Liver (tissue), 9 donors: ENCODE results near the gene CXCL17. TPM values are rescaled to one million over a fixed set of nuclear protein-coding genes. Genes with fewer than 3 reads are reported as not detected.

Experiments used
- DNase-seq: peaks from one replicate; pipeline ENCODE4 v3.0.0-alpha.2; 2017; ENCODE audit warnings: low spot score
- H3K27ac ChIP-seq, 2 donors: one replicate each; pipeline ENCODE4 v1.7.0; 2013; ENCODE audit warnings: inconsistent platforms in 2 of 2, low read length in 2 of 2, control low read depth in 1 of 2, low read depth in 1 of 2, mild to moderate bottlenecking in 1 of 2
- H3K27me3 ChIP-seq, 4 donors: one replicate each; pipeline versions ENCODE4 v1.6.1 to v1.7.0; 2013; ENCODE audit warnings: low read length in 3 of 4, inconsistent platforms in 1 of 4, mild to moderate bottlenecking in 1 of 4, moderate library complexity in 1 of 4; ENCODE audit not compliant: control insufficient read depth in 4 of 4, insufficient read depth in 4 of 4
- H3K36me3 ChIP-seq, 4 donors: one replicate each; pipeline versions ENCODE4 v1.6.1 to v1.7.0; 2013; ENCODE audit warnings: low read length in 3 of 4, mild to moderate bottlenecking in 3 of 4, low read depth in 1 of 4, moderate library complexity in 1 of 4; ENCODE audit not compliant: control insufficient read depth in 4 of 4, insufficient read depth in 3 of 4
- H3K4me1 ChIP-seq, 4 donors: one replicate each; pipeline versions ENCODE4 v1.6.1 to v1.7.0; 2013; ENCODE audit warnings: low read length in 3 of 4, mild to moderate bottlenecking in 3 of 4, moderate library complexity in 1 of 4; ENCODE audit not compliant: control insufficient read depth in 4 of 4, insufficient read depth in 4 of 4
- H3K4me3 ChIP-seq, 3 donors: one replicate each; pipeline versions ENCODE4 v1.6.1 to v1.7.0; 2013; ENCODE audit warnings: low read length in 3 of 3, control low read depth in 1 of 3, low read depth in 1 of 3, mild to moderate bottlenecking in 1 of 3
- H3K9ac ChIP-seq, 2 donors: one replicate each; pipeline ENCODE4 v1.7.0; 2013; ENCODE audit warnings: low read length in 2 of 2, mild to moderate bottlenecking in 2 of 2, moderate library complexity in 2 of 2, control low read depth in 1 of 2, low read depth in 1 of 2
- H3K9me3 ChIP-seq, 4 donors: one replicate each; pipeline versions ENCODE4 v1.6.1 to v1.7.0; 2013; ENCODE audit warnings: low read length in 3 of 4; ENCODE audit not compliant: control insufficient read depth in 4 of 4
- ATF3 ChIP-seq: IDR thresholded peaks from 2 replicates; pipeline ENCODE4 v1.6.1; 2016; ENCODE audit warnings: antibody characterized with exemption
- EGR1 ChIP-seq, 2 donors: IDR thresholded peaks; 2 replicates each; pipeline ENCODE4 v1.6.1; 2016 to 2018; ENCODE audit warnings: antibody characterized with exemption in 2 of 2, low read depth in 2 of 2
- FOXA1 ChIP-seq: IDR thresholded peaks from 2 replicates; pipeline ENCODE4 v1.6.1; 2016; ENCODE audit warnings: antibody characterized with exemption
- FOXA2 ChIP-seq: IDR thresholded peaks from 2 replicates; pipeline ENCODE4 v1.6.1; 2016; ENCODE audit warnings: antibody characterized with exemption
- GABPA ChIP-seq, 2 donors: IDR thresholded peaks in 1 of 2; conservative IDR thresholded peaks in 1 of 2; 2 replicates each; pipeline ENCODE4 v1.6.1; 2016; ENCODE audit warnings: antibody characterized with exemption in 2 of 2, mild to moderate bottlenecking in 1 of 2, moderate library complexity in 1 of 2
- HNF4A ChIP-seq, 2 donors: conservative IDR thresholded peaks; 2 replicates each; pipeline ENCODE4 v1.6.1; 2016; ENCODE audit warnings: antibody characterized with exemption in 2 of 2, mild to moderate bottlenecking in 2 of 2
- JUND ChIP-seq, 2 donors: IDR thresholded peaks; 2 replicates each; pipeline ENCODE4 v1.6.1; 2016; ENCODE audit warnings: antibody characterized with exemption in 2 of 2
- RAD21 ChIP-seq, 2 donors: IDR thresholded peaks; 2 replicates each; pipeline ENCODE4 v1.6.1; 2016; ENCODE audit warnings: antibody characterized with exemption in 2 of 2, mild to moderate bottlenecking in 2 of 2
- RXRA ChIP-seq, 2 donors: IDR thresholded peaks; 2 replicates each; pipeline ENCODE4 v1.6.1; 2017 to 2018; ENCODE audit warnings: antibody characterized with exemption in 2 of 2, mild to moderate bottlenecking in 1 of 2
- SP1 ChIP-seq: IDR thresholded peaks from 2 replicates; pipeline ENCODE4 v1.6.1; 2018; ENCODE audit warnings: antibody characterized with exemption, mild to moderate bottlenecking
- TAF1 ChIP-seq: conservative IDR thresholded peaks from 2 replicates; pipeline ENCODE4 v1.6.1; 2016; ENCODE audit warnings: antibody characterized with exemption, mild to moderate bottlenecking
- YY1 ChIP-seq: IDR thresholded peaks from 2 replicates; pipeline ENCODE4 v1.6.1; 2016; ENCODE audit warnings: antibody characterized with exemption, mild to moderate bottlenecking
- WGBS: extraction: QIAGEN DNeasy Blood & Tissue Kit; methylation state at CpG from one replicate; pipeline ENCODE4 v1.1.7; 2013; 5-methylcytosine and 5-hydroxymethylcytosine counted together
- polyA plus RNA-seq, 2 donors: library from polyadenylated mRNA; stranded (reverse) in 1 of 2; unstranded in 1 of 2; fragments of 200-250 nt in 1 of 2; fragments of >200 nt in 1 of 2; fragmentation: Nextera tagmentation in 1 of 2; extraction: Ambion mirVana in 1 of 2; gene quantifications; one replicate each; pipeline versions ENCODE4 v1.2.1 to v1.2.3, GENCODE V29; 2013 to 2015
- total RNA-seq, 2 donors: library from RNA; depleted of rRNA; stranded (reverse); fragments of >200 nt; gene quantifications; one replicate each; pipeline ENCODE4 v1.2.3, GENCODE V29; 2014
- TF ChIP-seq, protein P1 (sequence below): IDR thresholded peaks from 2 replicates; pipeline ENCODE4 v1.6.1; 2016; ENCODE audit warnings: antibody characterized with exemption
- donor health status: healthy.
- donor health status: healthy.
- donor health status: healthy.
- donor health status: healthy.
- donor health status: healthy.

CXCL17 gene
- total and polyA plus RNA-seq, 4 donors: 0.10 to 0.93 TPM; not detected in 2

- no peak for TF ChIP-seq JUND (IDR thresholded peaks at IDR 0.05)
- TF ChIP-seq RXRA (IDR thresholded peaks at IDR 0.05): no peak
- TF ChIP-seq RAD21 (IDR thresholded peaks at IDR 0.05): no peak
- TF ChIP-seq YY1: no peak
- TF ChIP-seq, protein P1, sequence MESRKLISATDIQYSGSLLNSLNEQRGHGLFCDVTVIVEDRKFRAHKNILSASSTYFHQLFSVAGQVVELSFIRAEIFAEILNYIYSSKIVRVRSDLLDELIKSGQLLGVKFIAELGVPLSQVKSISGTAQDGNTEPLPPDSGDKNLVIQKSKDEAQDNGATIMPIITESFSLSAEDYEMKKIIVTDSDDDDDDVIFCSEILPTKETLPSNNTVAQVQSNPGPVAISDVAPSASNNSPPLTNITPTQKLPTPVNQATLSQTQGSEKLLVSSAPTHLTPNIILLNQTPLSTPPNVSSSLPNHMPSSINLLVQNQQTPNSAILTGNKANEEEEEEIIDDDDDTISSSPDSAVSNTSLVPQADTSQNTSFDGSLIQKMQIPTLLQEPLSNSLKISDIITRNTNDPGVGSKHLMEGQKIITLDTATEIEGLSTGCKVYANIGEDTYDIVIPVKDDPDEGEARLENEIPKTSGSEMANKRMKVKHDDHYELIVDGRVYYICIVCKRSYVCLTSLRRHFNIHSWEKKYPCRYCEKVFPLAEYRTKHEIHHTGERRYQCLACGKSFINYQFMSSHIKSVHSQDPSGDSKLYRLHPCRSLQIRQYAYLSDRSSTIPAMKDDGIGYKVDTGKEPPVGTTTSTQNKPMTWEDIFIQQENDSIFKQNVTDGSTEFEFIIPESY: no peak
- no peak for TF ChIP-seq EGR1 (IDR thresholded peaks at IDR 0.05; ENCODE audit: low read depth in 2 of 2)
- no peak for TF ChIP-seq GABPA (IDR thresholded peaks at IDR 0.05 in 1 of 2, conservative IDR thresholded peaks at IDR 0.05 in 1 of 2)
- TF ChIP-seq ATF3: no peak
- TF ChIP-seq FOXA2: no peak
- no peak for TF ChIP-seq TAF1
Measured at GRCh38 chr19:42400404-42400803, 42.3 kb downstream of the CXCL17 start (continued).

GRCh38 chr19:42397263-42398166 lies 45.2 kb downstream of the CXCL17 start:
- peaks cover 0 to 18% (median 6%) of the 10 kb centered on the region in 4 donors for H3K4me1 ChIP-seq
- peak overlapping the region; percentile 40 to 46 for H3K27ac ChIP-seq
- H3K9me3 ChIP-seq: no peaks in the 10 kb centered on the region
- H3K27me3 ChIP-seq: no peaks in the 10 kb centered on the region
- peak overlapping the region in 1 of 2 donors; percentile 69 for H3K9ac ChIP-seq
- peak in 1 of 2 donors; percentile 13 for TF ChIP-seq HNF4A (conservative IDR thresholded peaks at IDR 0.05)
- no peak for TF ChIP-seq JUND (IDR thresholded peaks at IDR 0.05)
- TF ChIP-seq RXRA (IDR thresholded peaks at IDR 0.05): no peak
- no peak for TF ChIP-seq FOXA1
- 32% methylated on average over 25 of the region's 25 CpGs for WGBS
- H3K36me3 ChIP-seq: no peaks in the 10 kb centered on the region
- peak overlapping the region in 2 of 3 donors; percentile 38 to 66 for H3K4me3 ChIP-seq
- no peak for DNase-seq

DNA sequence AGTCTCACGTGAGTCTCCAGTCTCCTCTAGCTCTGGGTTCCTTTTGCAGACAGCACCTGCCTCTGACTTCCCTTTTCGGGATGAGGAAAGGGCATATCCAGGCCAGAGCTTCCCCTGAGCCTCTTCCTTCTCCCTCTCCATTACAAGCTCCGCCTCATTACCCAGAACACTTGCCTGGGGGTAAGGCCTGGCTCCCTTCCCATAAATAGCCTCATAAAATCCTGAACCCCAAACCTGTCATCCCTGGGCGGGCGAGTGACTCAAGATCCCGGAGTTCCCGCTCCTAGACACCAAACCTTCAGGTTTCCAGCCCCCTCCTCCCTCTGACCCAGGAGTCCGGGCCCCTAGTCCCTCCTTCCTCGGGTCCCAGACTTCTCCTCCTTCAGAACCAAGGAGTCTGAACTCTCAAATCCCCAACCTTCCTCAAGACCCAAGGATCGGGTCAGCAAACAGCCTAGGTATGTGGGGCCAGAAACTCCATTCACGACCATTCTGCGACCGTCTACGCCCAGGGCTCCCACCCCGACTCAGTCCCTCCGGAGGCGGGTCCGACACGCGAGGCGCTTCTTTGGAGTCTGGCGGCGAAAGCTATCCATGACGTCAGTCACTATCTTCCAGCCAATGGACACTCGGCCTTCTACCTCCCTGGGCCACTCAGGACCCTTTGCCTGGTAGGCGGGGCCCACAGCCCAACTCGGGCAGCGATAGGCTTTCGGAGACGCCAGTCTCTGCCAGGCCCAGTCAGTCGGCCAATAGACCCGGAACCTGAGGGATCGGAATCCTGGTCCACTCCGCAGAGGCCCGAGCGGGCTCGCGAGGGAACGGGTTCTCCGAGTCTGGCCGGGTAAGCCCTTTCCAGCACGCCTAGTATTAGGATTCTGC lies 46.1 kb downstream of the CXCL17 start:
- H3K4me1 ChIP-seq: peaks cover 0 to 12% (median 5%) of the 10 kb centered on the region in 4 donors
- H3K27ac ChIP-seq: peak overlapping the region; percentile 62 to 67
- H3K9ac ChIP-seq: peak overlapping the region; percentile 26 to 69
- no peaks in the 10 kb centered on the region for H3K27me3 ChIP-seq
- H3K4me3 ChIP-seq: peak overlapping the region; percentile 15 to 66 (median 38)
- TF ChIP-seq EGR1 (IDR thresholded peaks at IDR 0.05; ENCODE audit: low read depth in 2 of 2) (no peak), JUND (IDR thresholded peaks at IDR 0.05) (peak in 1 of 2 donors; percentile 56), SP1 (peak; percentile 91), YY1 (no peak), RXRA (IDR thresholded peaks at IDR 0.05) (peak in 1 of 2 donors; percentile 5)
- TF ChIP-seq, protein P1: no peak
- no peaks in the 10 kb centered on the region for H3K36me3 ChIP-seq
- WGBS: 20% methylated on average over 42 of the region's 42 CpGs
- H3K9me3 ChIP-seq: no peaks in the 10 kb centered on the region
- peak; percentile 99 for DNase-seq
